ENCODE results near the gene C2CD4A.
A peak's percentile ranks its signal among the peaks of the same experiment; 100 is the strongest.

Gene C2CD4A

GRCh38 chr15:62071711-62072308, 5.0 kb downstream of the C2CD4A start:
- peaks cover 48% of the 10 kb centered on the region for H3K27me3 Mint-ChIP-seq (ENCODE audit: low read depth)
- H3K4me1 Mint-ChIP-seq = peaks cover 14% of the 10 kb centered on the region
- peak; percentile 58 to 78 (median 69) for TF ChIP-seq CTCF (IDR thresholded peaks at IDR 0.05; ENCODE audit: unreplicated experiment in 3 of 3)
- no peak overlapping the region for H3K27ac Mint-ChIP-seq
- no peaks in the 10 kb centered on the region for H3K9me3 Mint-ChIP-seq
- H3K36me3 Mint-ChIP-seq (ENCODE audit: low read depth) = no peaks in the 10 kb centered on the region
- peak overlapping the region in 2 of 3 experiments; percentile 24 to 41 for H3K4me3 Mint-ChIP-seq

DNA sequence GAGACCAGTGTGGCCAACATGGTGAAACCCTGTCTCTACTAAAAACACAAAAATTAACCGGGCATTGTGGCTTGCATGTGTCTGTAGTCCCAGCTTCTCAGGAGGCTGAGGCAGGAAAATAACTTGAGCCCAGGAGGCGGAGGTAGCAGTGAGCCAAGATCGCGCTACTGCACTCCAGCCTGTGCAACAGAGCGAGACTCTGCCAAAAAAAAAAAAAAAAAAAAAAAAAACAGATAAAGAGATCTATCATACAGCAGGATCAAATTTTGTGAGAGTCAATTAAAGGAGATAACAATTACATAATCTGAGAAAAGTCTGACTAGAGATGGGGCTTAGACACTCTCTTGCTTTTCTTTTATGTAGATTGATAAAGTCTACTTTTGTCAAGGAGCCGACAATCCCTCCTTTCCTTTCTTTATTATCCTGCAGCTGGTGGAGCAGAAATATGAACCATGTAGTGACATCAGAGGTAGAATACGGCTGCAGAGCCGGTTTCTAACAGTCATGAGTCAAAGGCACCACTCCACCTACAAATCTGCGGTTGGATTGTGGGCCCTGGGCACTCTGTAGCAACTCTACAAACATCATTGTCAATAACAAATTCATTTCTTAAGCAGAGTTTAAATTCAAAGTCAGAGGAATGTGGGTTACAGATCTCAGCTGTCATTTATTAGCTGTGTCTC, 9.0 kb downstream of the C2CD4A start:
- Mint-ChIP-seq H3K27me3 (ENCODE audit: low read depth) (peaks cover 17% of the 10 kb centered on the region), H3K36me3 (ENCODE audit: low read depth) (no peaks in the 10 kb centered on the region), H3K4me3 (no peak overlapping the region), H3K9me3 (no peaks in the 10 kb centered on the region), H3K4me1 (peaks cover 7% of the 10 kb centered on the region), H3K27ac (peak overlapping the region; percentile 22 to 53 (median 40))
- no peak for TF ChIP-seq CTCF (IDR thresholded peaks at IDR 0.05; ENCODE audit: unreplicated experiment in 3 of 3)

DNA sequence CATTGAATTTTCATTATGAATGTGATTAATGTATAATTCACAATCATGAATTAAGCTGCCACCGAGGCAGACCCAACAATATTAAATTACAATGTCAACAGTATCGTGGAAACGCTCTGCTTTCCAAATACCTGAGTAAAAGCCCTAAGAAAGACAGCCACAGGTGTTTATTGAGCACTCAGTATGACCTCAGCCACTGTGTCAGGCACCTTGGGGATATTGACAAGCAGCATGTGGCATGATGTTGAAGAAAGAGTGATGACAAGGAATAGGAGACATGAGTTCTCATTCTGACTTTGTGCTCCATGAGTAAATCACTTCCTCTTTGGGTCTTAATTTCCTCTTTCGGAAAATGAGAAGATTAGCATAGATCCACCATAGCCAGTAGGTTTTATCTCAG, 12.8 kb downstream of the C2CD4A start:
- Mint-ChIP-seq H3K9me3 (peaks cover 11% of the 10 kb centered on the region), H3K27ac (no peak overlapping the region), H3K4me3 (no peak overlapping the region), H3K27me3 (ENCODE audit: low read depth) (peaks cover 10% of the 10 kb centered on the region), H3K4me1 (peaks cover 14% of the 10 kb centered on the region), H3K36me3 (ENCODE audit: low read depth) (no peaks in the 10 kb centered on the region)
- no peak for TF ChIP-seq CTCF (IDR thresholded peaks at IDR 0.05; ENCODE audit: unreplicated experiment in 3 of 3)

GRCh38 chr15:62083194-62084154, 16.7 kb downstream of the C2CD4A start:
- peaks cover 24% of the 10 kb centered on the region for H3K4me1 Mint-ChIP-seq
- H3K27ac Mint-ChIP-seq = peak overlapping the region in 2 of 3 experiments; percentile 13 to 61
- no peak for TF ChIP-seq CTCF (IDR thresholded peaks at IDR 0.05; ENCODE audit: unreplicated experiment in 3 of 3)

GRCh38 chr15:62085740-62086139, 19.0 kb downstream of the C2CD4A start:
- no peak for TF ChIP-seq CTCF (IDR thresholded peaks at IDR 0.05; ENCODE audit: unreplicated experiment in 3 of 3)
- Mint-ChIP-seq H3K4me3 (no peak overlapping the region), H3K4me1 (peaks cover 34% of the 10 kb centered on the region), H3K27me3 (ENCODE audit: low read depth) (peaks cover 6% of the 10 kb centered on the region), H3K36me3 (ENCODE audit: low read depth) (no peaks in the 10 kb centered on the region), H3K9me3 (peaks cover 11% of the 10 kb centered on the region), H3K27ac (peak overlapping the region; percentile 36 to 75 (median 46))

More at GRCh38 chr15:62083194-62084154, 16.7 kb downstream of the C2CD4A start:
- Mint-ChIP-seq H3K36me3 (ENCODE audit: low read depth) (no peaks in the 10 kb centered on the region), H3K4me3 (no peak overlapping the region), H3K27me3 (ENCODE audit: low read depth) (peaks cover 6% of the 10 kb centered on the region), H3K9me3 (peaks cover 11% of the 10 kb centered on the region)
